Measurements from ENCODE around the gene ZC3H14.
A peak's percentile ranks its signal among the peaks of the same experiment; 100 is the strongest.

The ZC3H14 gene

DNA sequence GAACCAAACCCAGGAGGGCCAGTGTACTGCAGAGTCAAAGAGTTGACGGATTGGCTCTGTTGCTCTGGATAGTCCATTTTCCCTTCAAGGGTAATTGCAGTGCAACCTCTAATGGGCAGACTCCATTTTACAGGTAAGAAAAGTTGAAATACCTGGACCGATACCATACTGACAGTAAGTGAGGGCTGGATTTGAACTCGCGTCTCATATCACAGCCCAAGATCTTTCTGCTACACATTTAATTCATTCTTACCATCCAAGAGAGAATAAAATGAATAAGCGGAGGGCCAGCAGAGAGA lies 356 bp upstream of the ZC3H14 start:
- TF ChIP-seq CTCF (IDR thresholded peaks at IDR 0.05; ENCODE audit: low read depth, low read length, missing control alignments): no peak
- DNase-seq (ENCODE audit: extremely low read depth, low read depth): no peak
- H3K4me3 ChIP-seq (replicated peaks; ENCODE audit: low read depth, low read length): peak overlapping the region; percentile 81

DNA sequence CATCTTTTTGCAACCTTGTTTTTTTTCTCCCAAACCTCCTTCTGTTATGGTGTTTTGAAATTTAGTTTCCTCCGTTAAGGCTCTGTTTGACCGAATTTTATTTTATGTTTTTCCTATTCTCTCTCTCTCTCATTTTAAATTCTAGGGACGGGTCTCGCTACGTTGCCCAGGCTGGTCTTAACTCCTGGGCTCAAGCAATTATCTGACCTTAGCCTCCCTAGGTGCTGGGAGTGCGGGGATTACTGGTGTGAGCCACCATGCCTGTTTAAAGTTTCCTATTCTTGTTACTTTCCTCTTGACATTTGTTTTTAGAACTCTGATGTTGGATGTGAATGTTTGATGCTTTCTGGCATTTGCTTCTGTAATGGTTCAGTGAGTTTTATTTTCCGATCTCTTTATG lies 1.0 kb downstream of the ZC3H14 start:
- H3K4me3 ChIP-seq (replicated peaks; ENCODE audit: low read depth, low read length): peak overlapping the region; percentile 81
- no peak for DNase-seq (ENCODE audit: extremely low read depth, low read depth)
- TF ChIP-seq CTCF (IDR thresholded peaks at IDR 0.05; ENCODE audit: low read depth, low read length, missing control alignments): no peak

GRCh38 chr14:88565427-88565826 lies 2.6 kb downstream of the ZC3H14 start:
- no peak overlapping the region for H3K4me3 ChIP-seq (replicated peaks; ENCODE audit: low read depth, low read length)
- no peak for DNase-seq (ENCODE audit: extremely low read depth, low read depth)
- no peak for TF ChIP-seq CTCF (IDR thresholded peaks at IDR 0.05; ENCODE audit: low read depth, low read length, missing control alignments)

GRCh38 chr14:88568196-88568595 lies 5.4 kb downstream of the ZC3H14 start:
- no peak for TF ChIP-seq CTCF (IDR thresholded peaks at IDR 0.05; ENCODE audit: low read depth, low read length, missing control alignments)
- no peak overlapping the region for H3K4me3 ChIP-seq (replicated peaks; ENCODE audit: low read depth, low read length)
- DNase-seq (ENCODE audit: extremely low read depth, low read depth): no peak

- H3K4me3 ChIP-seq (replicated peaks; ENCODE audit: low read depth, low read length): no peak overlapping the region
- DNase-seq (ENCODE audit: extremely low read depth, low read depth): no peak
- no peak for TF ChIP-seq CTCF (IDR thresholded peaks at IDR 0.05; ENCODE audit: low read depth, low read length, missing control alignments)
Observed at GRCh38 chr14:88572117-88572516, 9.3 kb downstream of the ZC3H14 start.

- no peak overlapping the region for H3K4me3 ChIP-seq (replicated peaks; ENCODE audit: low read depth, low read length)
- DNase-seq (ENCODE audit: extremely low read depth, low read depth): no peak
- TF ChIP-seq CTCF (IDR thresholded peaks at IDR 0.05; ENCODE audit: low read depth, low read length, missing control alignments): no peak
Observed at GRCh38 chr14:88576222-88576621, 13.4 kb downstream of the ZC3H14 start.

- H3K4me3 ChIP-seq (replicated peaks; ENCODE audit: low read depth, low read length): no peak overlapping the region
- DNase-seq (ENCODE audit: extremely low read depth, low read depth): no peak
- no peak for TF ChIP-seq CTCF (IDR thresholded peaks at IDR 0.05; ENCODE audit: low read depth, low read length, missing control alignments)
Observed at GRCh38 chr14:88584451-88584850, 21.6 kb downstream of the ZC3H14 start.
